BE2C (cell line): ENCODE measurements around the gene C15orf61.

Experiments used
- DNase-seq: peaks from one replicate; pipeline ENCODE4 v3.0.0-alpha.2; 2020
- H3K27me3 ChIP-seq: fragments of 250-450 bp; sonication (Bioruptor Pico); 2 replicates; pipeline ENCODE4 v1.5.1; 2020; ENCODE audit warnings: mild to moderate bottlenecking
- H3K36me3 ChIP-seq: fragments of 250-450 bp; sonication (Bioruptor Pico); 2 replicates; pipeline ENCODE4 v1.5.1; 2020; ENCODE audit warnings: mild to moderate bottlenecking
- H3K4me1 ChIP-seq: fragments of 250-450 bp; sonication (Bioruptor Pico); 2 replicates; pipeline ENCODE4 v1.5.1; 2020
- H3K4me3 ChIP-seq: 2 replicates; pipeline ENCODE4 v1.5.1; 2011; ENCODE audit warnings: low read depth, low read length
- H3K9me3 ChIP-seq: fragments of 250-450 bp; sonication (Bioruptor Pico); 2 replicates; pipeline ENCODE4 v1.5.1; 2020
- TF ChIP-seq, protein P1 (sequence below): IDR thresholded peaks from 2 replicates; pipeline ENCODE4 v1.5.1; 2012; ENCODE audit warnings: mild to moderate bottlenecking, low read depth, low read length

Gene C15orf61

DNA sequence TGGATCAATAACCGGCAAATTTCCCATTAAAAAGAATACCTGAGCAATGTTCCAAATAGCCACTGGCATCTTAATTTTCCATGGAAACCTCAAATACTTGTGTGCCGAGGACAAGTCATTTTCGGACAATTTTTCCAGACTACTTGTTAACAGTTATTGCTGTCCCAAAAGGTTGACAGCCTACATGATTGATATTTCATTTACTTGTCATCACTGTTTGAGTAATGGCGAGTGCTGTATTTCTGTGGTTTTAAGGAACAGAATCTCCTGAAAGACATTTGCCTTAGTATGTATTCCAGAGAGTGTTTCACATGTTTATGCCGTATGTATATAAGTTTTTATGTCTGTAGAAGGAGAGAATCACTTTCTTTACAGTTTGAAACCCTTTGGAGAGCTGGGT lies 58.2 kb downstream of the C15orf61 start:
- no peaks in the 10 kb centered on the region for H3K9me3 ChIP-seq
- no peaks in the 10 kb centered on the region for H3K27me3 ChIP-seq
- no peak for DNase-seq
- no peak overlapping the region for H3K4me3 ChIP-seq
- TF ChIP-seq, protein P1, sequence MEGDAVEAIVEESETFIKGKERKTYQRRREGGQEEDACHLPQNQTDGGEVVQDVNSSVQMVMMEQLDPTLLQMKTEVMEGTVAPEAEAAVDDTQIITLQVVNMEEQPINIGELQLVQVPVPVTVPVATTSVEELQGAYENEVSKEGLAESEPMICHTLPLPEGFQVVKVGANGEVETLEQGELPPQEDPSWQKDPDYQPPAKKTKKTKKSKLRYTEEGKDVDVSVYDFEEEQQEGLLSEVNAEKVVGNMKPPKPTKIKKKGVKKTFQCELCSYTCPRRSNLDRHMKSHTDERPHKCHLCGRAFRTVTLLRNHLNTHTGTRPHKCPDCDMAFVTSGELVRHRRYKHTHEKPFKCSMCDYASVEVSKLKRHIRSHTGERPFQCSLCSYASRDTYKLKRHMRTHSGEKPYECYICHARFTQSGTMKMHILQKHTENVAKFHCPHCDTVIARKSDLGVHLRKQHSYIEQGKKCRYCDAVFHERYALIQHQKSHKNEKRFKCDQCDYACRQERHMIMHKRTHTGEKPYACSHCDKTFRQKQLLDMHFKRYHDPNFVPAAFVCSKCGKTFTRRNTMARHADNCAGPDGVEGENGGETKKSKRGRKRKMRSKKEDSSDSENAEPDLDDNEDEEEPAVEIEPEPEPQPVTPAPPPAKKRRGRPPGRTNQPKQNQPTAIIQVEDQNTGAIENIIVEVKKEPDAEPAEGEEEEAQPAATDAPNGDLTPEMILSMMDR, result no peak
- no peaks in the 10 kb centered on the region for H3K4me1 ChIP-seq
- no peaks in the 10 kb centered on the region for H3K36me3 ChIP-seq
